Prostate gland (tissue), 1 donor: ENCODE data around the gene CADPS.

ENCODE experiments used
- POLR2A ChIP-seq: fragments of 450-650 bp; IDR thresholded peaks from one replicate; pipeline ENCODE4 v1.6.1; 2016; ENCODE audit warnings: antibody characterized with exemption, mild to moderate bottlenecking
- POLR2AphosphoS5 ChIP-seq: sonication (generic); formaldehyde crosslinking; IDR thresholded peaks from one replicate; pipeline ENCODE4 v1.6.1; 2017; ENCODE audit warnings: antibody characterized with exemption

DNA sequence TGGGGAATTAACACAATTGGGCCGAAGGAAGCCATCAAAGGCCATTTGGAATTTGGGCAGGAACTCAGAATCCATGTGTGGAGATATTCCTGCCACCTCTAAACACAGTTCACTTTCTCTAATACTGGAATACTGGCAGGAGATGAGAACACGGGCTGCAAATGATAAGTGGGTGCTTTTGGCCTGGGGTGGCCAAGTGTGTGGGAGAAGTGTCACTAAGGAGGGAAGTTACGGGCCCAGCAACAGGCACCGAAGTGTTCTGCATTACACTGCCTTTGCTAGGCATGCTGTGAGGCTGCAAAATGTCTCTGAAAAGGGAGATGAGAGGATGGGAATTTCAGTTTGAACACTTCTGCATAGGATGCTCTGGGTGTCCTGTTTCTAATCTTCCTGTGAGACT, 412.4 kb downstream of the CADPS start:
- TF ChIP-seq POLR2A (no peak), POLR2AphosphoS5 (no peak)
